OCI-LY1 (cell line): ENCODE data around the gene PHC1.

Experiments
- EZH2 ChIP-seq: fragments of 200-600 bp; sonication (generic), shearing (Covaris generic); IDR thresholded peaks from 2 replicates; pipeline ENCODE4 v1.8.0; 2017; ENCODE audit warnings: borderline replicate concordance, mixed run types, mild to moderate bottlenecking, antibody characterized with exemption, low read length, moderate library complexity, mixed read lengths
- TF ChIP-seq, protein P1 (sequence below): fragments of 200-600 bp; sonication (generic), shearing (Covaris generic); IDR thresholded peaks from 2 replicates; pipeline ENCODE4 v1.5.1; 2017; ENCODE audit warnings: mild to moderate bottlenecking, antibody characterized with exemption, low read length, moderate library complexity, mixed read lengths

- TF ChIP-seq, protein P1, sequence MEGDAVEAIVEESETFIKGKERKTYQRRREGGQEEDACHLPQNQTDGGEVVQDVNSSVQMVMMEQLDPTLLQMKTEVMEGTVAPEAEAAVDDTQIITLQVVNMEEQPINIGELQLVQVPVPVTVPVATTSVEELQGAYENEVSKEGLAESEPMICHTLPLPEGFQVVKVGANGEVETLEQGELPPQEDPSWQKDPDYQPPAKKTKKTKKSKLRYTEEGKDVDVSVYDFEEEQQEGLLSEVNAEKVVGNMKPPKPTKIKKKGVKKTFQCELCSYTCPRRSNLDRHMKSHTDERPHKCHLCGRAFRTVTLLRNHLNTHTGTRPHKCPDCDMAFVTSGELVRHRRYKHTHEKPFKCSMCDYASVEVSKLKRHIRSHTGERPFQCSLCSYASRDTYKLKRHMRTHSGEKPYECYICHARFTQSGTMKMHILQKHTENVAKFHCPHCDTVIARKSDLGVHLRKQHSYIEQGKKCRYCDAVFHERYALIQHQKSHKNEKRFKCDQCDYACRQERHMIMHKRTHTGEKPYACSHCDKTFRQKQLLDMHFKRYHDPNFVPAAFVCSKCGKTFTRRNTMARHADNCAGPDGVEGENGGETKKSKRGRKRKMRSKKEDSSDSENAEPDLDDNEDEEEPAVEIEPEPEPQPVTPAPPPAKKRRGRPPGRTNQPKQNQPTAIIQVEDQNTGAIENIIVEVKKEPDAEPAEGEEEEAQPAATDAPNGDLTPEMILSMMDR, result no peak
- TF ChIP-seq EZH2, result no peak
These were observed 43.7 kb upstream of the PHC1 start for GRCh38 chr12:8870586-8870985.
